Ammon's horn (tissue), 1 donor: ENCODE measurements around the gene MT1HL1.
"Not testable (repeated sequence)": the region's sequence is repeated elsewhere in the genome, so short reads cannot be mapped to it uniquely, and the experiment has no call there.

Source experiments
- DNase-seq: peaks from one replicate; pipeline ENCODE4 v3.0.0-alpha.2; 2016; ENCODE audit warnings: low spot score

MT1HL1 gene

DNA sequence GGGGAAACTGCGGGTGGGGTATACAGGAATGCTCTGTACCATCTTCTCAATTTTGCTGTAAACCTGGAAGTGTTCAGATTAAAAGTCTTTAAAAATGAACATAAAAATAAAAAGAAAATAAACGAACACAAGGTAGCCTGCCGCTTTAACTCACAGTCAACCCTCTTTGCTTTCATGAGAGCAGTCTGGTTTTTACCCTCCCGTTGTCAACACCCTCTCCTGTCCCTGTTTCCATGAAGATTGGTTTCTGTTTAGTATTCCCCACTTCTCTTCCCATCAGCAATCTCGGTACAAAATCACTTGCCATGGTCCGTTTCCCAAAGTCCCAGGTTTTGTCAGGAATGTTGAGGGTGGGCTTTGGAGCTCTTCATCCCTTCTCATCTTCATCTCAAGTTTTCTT, 28.8 kb downstream of the MT1HL1 start:
- no peak for DNase-seq

DNA sequence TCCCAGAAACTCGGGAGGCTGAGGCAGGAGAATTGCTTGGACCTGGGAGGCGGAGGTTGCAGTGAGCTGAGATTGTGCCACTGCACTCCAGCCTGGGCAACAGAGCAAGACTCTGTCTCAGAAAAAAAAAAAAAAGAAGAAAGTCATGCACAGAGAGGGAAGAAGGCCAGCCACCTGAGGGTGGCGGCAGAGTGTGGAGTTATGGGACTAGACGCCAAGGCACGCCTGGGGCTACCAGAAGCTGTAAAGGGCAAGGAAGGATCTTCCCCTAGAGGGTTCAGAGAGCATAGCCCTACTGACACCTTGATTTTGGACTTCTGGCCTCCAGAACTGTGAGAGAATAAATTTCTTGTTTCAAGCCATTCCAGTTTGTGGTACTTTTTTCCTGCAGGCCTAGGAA, 30.2 kb downstream of the MT1HL1 start:
- DNase-seq, result not testable (repeated sequence)

DNA sequence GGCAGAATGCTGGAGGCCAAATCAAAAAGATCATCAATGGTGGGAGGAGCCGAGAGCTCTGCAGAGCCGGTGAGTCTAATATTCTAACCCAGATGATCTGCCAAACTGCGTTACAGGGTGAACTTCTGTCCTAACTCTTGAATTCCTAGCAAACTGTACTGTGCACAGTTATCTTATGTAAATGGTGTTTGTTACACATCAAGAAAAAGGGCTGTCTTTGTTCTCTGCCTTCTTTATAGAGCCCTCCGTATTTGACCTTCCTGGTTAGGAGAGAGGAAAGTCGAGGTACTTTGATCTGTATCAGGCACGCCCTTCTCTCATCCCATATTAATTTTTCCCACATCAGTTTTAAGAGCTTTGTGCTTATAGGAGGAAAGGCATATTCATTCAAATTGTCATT, 37.6 kb downstream of the MT1HL1 start:
- no peak for DNase-seq

DNA sequence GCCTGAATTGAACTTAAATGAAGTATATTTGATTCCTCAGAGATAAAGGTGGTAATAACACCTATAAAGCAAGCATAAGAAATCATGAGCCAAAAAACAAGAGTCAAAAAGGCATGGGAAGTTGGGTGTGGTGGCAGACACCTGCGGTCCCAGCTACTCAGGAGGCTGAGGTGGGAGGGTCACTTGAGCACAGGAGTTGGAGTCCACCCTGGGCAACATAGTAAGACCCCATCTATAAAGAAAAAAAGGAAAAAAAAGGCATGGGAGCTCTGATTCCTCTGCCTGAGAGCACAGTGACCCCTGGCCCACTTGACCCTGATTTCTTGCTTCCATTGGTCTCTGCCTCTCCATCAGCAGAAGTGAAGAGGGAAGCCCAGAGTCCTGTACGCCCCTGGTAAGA, 40.3 kb downstream of the MT1HL1 start:
- DNase-seq, result no peak

DNA sequence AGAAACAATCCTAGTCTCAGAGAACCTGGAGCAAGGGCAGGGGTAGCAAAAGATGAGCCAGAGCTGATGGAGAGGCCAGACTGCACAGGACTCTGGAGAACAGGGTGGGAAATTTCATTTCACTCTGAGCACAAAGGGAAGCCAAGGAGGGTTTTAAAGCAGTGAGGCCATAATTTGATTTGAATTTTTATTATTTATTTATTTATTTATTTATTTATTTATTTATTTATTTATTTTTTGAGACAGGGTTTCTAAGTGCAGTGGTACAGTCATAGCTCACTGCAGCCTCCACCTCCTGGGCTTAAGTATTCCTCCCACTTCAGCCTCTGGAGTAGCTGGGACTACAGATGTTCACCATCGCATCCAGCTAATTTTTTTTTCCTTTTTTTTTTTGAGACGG, 45.1 kb downstream of the MT1HL1 start:
- DNase-seq, result no peak

DNA sequence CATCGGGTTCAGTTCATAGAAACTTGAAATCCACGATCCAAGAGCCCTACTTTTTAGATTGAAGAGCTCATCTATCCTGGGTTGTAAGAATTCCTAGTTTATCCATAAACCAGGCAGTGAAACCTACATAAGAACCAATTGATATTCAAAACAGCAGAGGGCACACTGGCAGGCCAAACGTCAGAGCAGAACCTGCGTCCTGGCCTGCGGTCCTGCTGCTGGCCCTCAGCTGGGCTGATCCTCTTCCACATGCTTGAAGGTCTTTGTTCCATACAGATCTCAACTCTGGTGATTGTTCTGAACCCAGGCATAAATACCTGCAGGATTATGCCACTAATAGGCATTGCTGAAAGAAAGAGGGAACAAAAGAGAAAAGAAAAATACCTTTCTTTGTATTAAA, 47.0 kb downstream of the MT1HL1 start:
- DNase-seq, result no peak
